Raji (cell line): ENCODE measurements around the gene LAP3.

Experiments
- POLR2A ChIP-seq: IDR thresholded peaks from 2 replicates; pipeline ENCODE4 v1.6.1; 2011; ENCODE audit warnings: low read depth, low read length, control low read depth; ENCODE audit not compliant: insufficient read depth

The LAP3 gene

GRCh38 chr4:17558941-17559708 is 17.9 kb upstream of the LAP3 start:
- TF ChIP-seq POLR2A, result no peak

GRCh38 chr4:17559709-17560048 is 17.3 kb upstream of the LAP3 start:
- TF ChIP-seq POLR2A, result no peak

GRCh38 chr4:17560065-17560673 is 16.8 kb upstream of the LAP3 start:
- TF ChIP-seq POLR2A, result no peak

GRCh38 chr4:17561195-17561909 is 15.6 kb upstream of the LAP3 start:
- no peak for TF ChIP-seq POLR2A

- no peak for TF ChIP-seq POLR2A
Measured at GRCh38 chr4:17562157-17562556, 14.8 kb upstream of the LAP3 start.

- no peak for TF ChIP-seq POLR2A
Measured at GRCh38 chr4:17565846-17566245, 11.2 kb upstream of the LAP3 start.

- TF ChIP-seq POLR2A, result no peak
Measured at GRCh38 chr4:17567271-17567670, 9.7 kb upstream of the LAP3 start.

- no peak for TF ChIP-seq POLR2A
Measured at GRCh38 chr4:17574206-17574605, 2.8 kb upstream of the LAP3 start.

GRCh38 chr4:17577665-17578481 is 875 bp downstream of the LAP3 start:
- peak; percentile 36; the same call in 1 of the 2 replicates for TF ChIP-seq POLR2A

- TF ChIP-seq POLR2A, result no peak
Measured at GRCh38 chr4:17578482-17578891, 1.5 kb downstream of the LAP3 start.

GRCh38 chr4:17580969-17581368 is 4.0 kb downstream of the LAP3 start:
- TF ChIP-seq POLR2A, result no peak

- TF ChIP-seq POLR2A, result no peak
Measured at GRCh38 chr4:17583276-17583675, 6.3 kb downstream of the LAP3 start.

- no peak for TF ChIP-seq POLR2A
Measured at GRCh38 chr4:17583941-17584340, 6.9 kb downstream of the LAP3 start.

GRCh38 chr4:17584521-17585213 is 7.7 kb downstream of the LAP3 start:
- TF ChIP-seq POLR2A, result no peak
